Suprapubic skin (tissue), 4 donors: ENCODE results near the gene EYA2. TPM values are rescaled to one million over a fixed set of nuclear protein-coding genes. Genes with fewer than 3 reads are reported as not detected.

ENCODE experiments used
- DNase-seq, 2 donors: peaks; one replicate each; pipeline ENCODE4 v3.0.0-alpha.2; 2019; ENCODE audit warnings: low spot score in 2 of 2
- H3K27ac ChIP-seq: fragments of 200-600 bp; sonication (generic); one replicate; pipeline ENCODE4 v1.5.1; 2019
- H3K27me3 ChIP-seq: fragments of 200-600 bp; sonication (generic); one replicate; pipeline ENCODE4 v1.5.1; 2019
- H3K36me3 ChIP-seq: fragments of 200-600 bp; sonication (generic); one replicate; pipeline ENCODE4 v1.5.1; 2019
- H3K4me1 ChIP-seq: fragments of 200-600 bp; sonication (generic); one replicate; pipeline ENCODE4 v1.5.1; 2019
- H3K4me3 ChIP-seq: fragments of 200-600 bp; sonication (generic); one replicate; pipeline ENCODE4 v1.5.1; 2019; ENCODE audit warnings: mild to moderate bottlenecking
- H3K9me3 ChIP-seq: fragments of 200-600 bp; sonication (generic); one replicate; pipeline ENCODE4 v1.5.1; 2019
- CTCF ChIP-seq, 2 donors: fragments of 200-600 bp in 1 of 2; fragments of 450-650 bp in 1 of 2; sonication (generic) in 1 of 2; IDR thresholded peaks; one replicate each; pipeline ENCODE4 v1.5.1; 2016 to 2019; ENCODE audit warnings: antibody characterized with exemption in 2 of 2, mild to moderate bottlenecking in 1 of 2, moderate library complexity in 1 of 2
- EP300 ChIP-seq: sonication (generic); formaldehyde crosslinking; IDR thresholded peaks from one replicate; pipeline ENCODE4 v1.6.1; 2017; ENCODE audit warnings: antibody characterized with exemption
- POLR2A ChIP-seq, 2 donors: fragments of 450-650 bp; IDR thresholded peaks; one replicate each; pipeline ENCODE4 v1.6.1; 2017; ENCODE audit warnings: antibody characterized with exemption in 2 of 2, mild to moderate bottlenecking in 2 of 2, moderate library complexity in 2 of 2
- POLR2AphosphoS5 ChIP-seq, 3 donors: sonication (generic); formaldehyde crosslinking; IDR thresholded peaks; one replicate each; pipeline ENCODE4 v1.6.1; 2017; ENCODE audit warnings: antibody characterized with exemption in 3 of 3
- WGBS: methylation state at CpG from one replicate; pipeline ENCODE4 v1.1.5; 2018; 5-methylcytosine and 5-hydroxymethylcytosine counted together
- total RNA-seq, 4 donors: library from RNA; depleted of rRNA; stranded (reverse); fragments of >200 nt; gene quantifications; one replicate each; pipeline ENCODE4 v1.1.0, GENCODE V29; 2016

EYA2 gene
- total RNA-seq = 1 to 10 TPM; 2.3 to 4.0 (median 3.3) TPM

- Histone ChIP-seq H3K27me3 (peaks cover 46% of the 10 kb centered on the region), H3K9me3 (no peaks in the 10 kb centered on the region), H3K4me1 (peaks cover 24% of the 10 kb centered on the region), H3K4me3 (peak within 1 kb of the TSS; percentile 61), H3K27ac (peak within 1 kb of the TSS; percentile 80), H3K36me3 (no peaks in the 10 kb centered on the region)
- TF ChIP-seq CTCF (IDR thresholded peaks at IDR 0.05) (no peak), POLR2A (IDR thresholded peaks at IDR 0.05) (no peak), POLR2AphosphoS5 (IDR thresholded peaks at IDR 0.05) (no peak), EP300 (no peak)
- 0% methylated on average over 20 of the region's 52 CpGs for WGBS
- no peak for DNase-seq
Observed at GRCh38 chr20:46894579-46894958, at the start of gene EYA2. TSS of gene EYA2 (plus strand) at chr20:46894843. CDS start at chr20:46990011, 95,168 bp downstream.

GRCh38 chr20:46844965-46845364, 49.7 kb upstream of the EYA2 start:
- H3K4me1 ChIP-seq = no peaks in the 10 kb centered on the region
- peaks cover 7% of the 10 kb centered on the region for H3K27me3 ChIP-seq
- H3K4me3 ChIP-seq = no peak overlapping the region
- no peaks in the 10 kb centered on the region for H3K9me3 ChIP-seq
- TF ChIP-seq EP300 (no peak), CTCF (IDR thresholded peaks at IDR 0.05) (no peak), POLR2AphosphoS5 (IDR thresholded peaks at IDR 0.05) (no peak)
- H3K36me3 ChIP-seq = no peaks in the 10 kb centered on the region
- WGBS = 68% methylated on average over 9 of the region's 9 CpGs
- no peak for DNase-seq
- no peak overlapping the region for H3K27ac ChIP-seq

- no peak overlapping the region for H3K27ac ChIP-seq
- no peak for TF ChIP-seq EP300
- TF ChIP-seq CTCF (IDR thresholded peaks at IDR 0.05) = no peak
- no peak for TF ChIP-seq POLR2AphosphoS5 (IDR thresholded peaks at IDR 0.05)
- no peak for TF ChIP-seq POLR2A (IDR thresholded peaks at IDR 0.05)
- no peak for DNase-seq
- H3K36me3 ChIP-seq = no peaks in the 10 kb centered on the region
- WGBS = 86% methylated on average over 3 of the region's 4 CpGs
- no peaks in the 10 kb centered on the region for H3K9me3 ChIP-seq
- no peak overlapping the region for H3K4me3 ChIP-seq
- peaks cover 4% of the 10 kb centered on the region for H3K27me3 ChIP-seq
- no peaks in the 10 kb centered on the region for H3K4me1 ChIP-seq
Observed at GRCh38 chr20:46849269-46849668, 45.4 kb upstream of the EYA2 start.

- Histone ChIP-seq H3K4me1 (no peaks in the 10 kb centered on the region), H3K36me3 (no peaks in the 10 kb centered on the region), H3K9me3 (no peaks in the 10 kb centered on the region), H3K4me3 (no peak overlapping the region), H3K27me3 (peaks cover 4% of the 10 kb centered on the region), H3K27ac (no peak overlapping the region)
- TF ChIP-seq POLR2A (IDR thresholded peaks at IDR 0.05) (no peak), POLR2AphosphoS5 (IDR thresholded peaks at IDR 0.05) (no peak), EP300 (no peak), CTCF (IDR thresholded peaks at IDR 0.05) (no peak)
- 44% methylated on average over 5 of the region's 5 CpGs for WGBS
- no peak for DNase-seq
Observed at GRCh38 chr20:46849751-46850150, 44.9 kb upstream of the EYA2 start.

- WGBS = 42% methylated on average over 10 of the region's 10 CpGs
- no peak overlapping the region for H3K4me3 ChIP-seq
- H3K27me3 ChIP-seq = peaks cover 4% of the 10 kb centered on the region
- H3K9me3 ChIP-seq = no peaks in the 10 kb centered on the region
- TF ChIP-seq EP300 = no peak
- TF ChIP-seq POLR2A (IDR thresholded peaks at IDR 0.05) = no peak
- no peak for TF ChIP-seq CTCF (IDR thresholded peaks at IDR 0.05)
- no peak for TF ChIP-seq POLR2AphosphoS5 (IDR thresholded peaks at IDR 0.05)
- no peaks in the 10 kb centered on the region for H3K36me3 ChIP-seq
- no peak overlapping the region for H3K27ac ChIP-seq
- no peaks in the 10 kb centered on the region for H3K4me1 ChIP-seq
- DNase-seq = no peak
Observed at GRCh38 chr20:46850416-46850815, 44.2 kb upstream of the EYA2 start.
